Measurements from ENCODE around the gene DCC. TPM values are rescaled to one million over a fixed set of nuclear protein-coding genes. Genes with fewer than 3 reads are reported as not detected.

DCC gene
- total RNA-seq, result 1 to 10 TPM in 1 of 4 donors, under 1 TPM in 1, not detected in 2; 0.27 to 2.5 TPM

- Histone ChIP-seq H3K27ac (no peak within 1 kb of the TSS), H3K9me3 (no peaks in the 10 kb centered on the region), H3K27me3 (peaks cover 53% of the 10 kb centered on the region), H3K4me3 (peak within 1 kb of the TSS in 3 of 4 donors; percentile 13 to 27 (median 18)), H3K36me3 (no peaks in the 10 kb centered on the region), H3K4me1 (peaks cover 0 to 3% (median 0%) of the 10 kb centered on the region in 4 donors)
- DNase-seq, result peak; percentile 34
- intact Hi-C loops (cut with DNase I; ENCODE audit: low total_unique reads) (no loop called here), in situ Hi-C loops (cut with MboI; ENCODE audit: low pct_ligation_motif_present in 1 of 4, low pct_unique_long_range_greater_than_20kb in 1 of 4, low sequenced_read_pairs in 3 of 4) (loop anchor here in 1 of 4 donors (25.0 kb wide), 1 partner anchor 572 kb away; no protein-coding TSS in a partner anchor)
- TF ChIP-seq EP300 (IDR thresholded peaks at IDR 0.05; ENCODE audit: low read depth) (no peak), POLR2AphosphoS5 (IDR thresholded peaks at IDR 0.05) (no peak), CTCF (IDR thresholded peaks at IDR 0.05) (peak in 4 of 5 experiments; percentile 17 to 33 (median 26))
- WGBS, 2 donors (ENCODE audit: low coverage in 1 of 2), result 3 to 9% methylated on average over 16 to 27 of the region's 27 CpGs
Observed at GRCh38 chr18:52339891-52340371, at the start of gene DCC. TSS of gene DCC (plus strand) at chr18:52340197. CDS start at chr18:52340788, 591 bp downstream.

GRCh38 chr18:52310651-52311050 lies 29.3 kb upstream of the DCC start:
- Histone ChIP-seq H3K36me3 (no peaks in the 10 kb centered on the region), H3K9me3 (no peaks in the 10 kb centered on the region), H3K4me1 (no peaks in the 10 kb centered on the region), H3K4me3 (no peak overlapping the region), H3K27ac (no peak overlapping the region), H3K27me3 (no peaks in the 10 kb centered on the region)
- TF ChIP-seq POLR2A (IDR thresholded peaks at IDR 0.05), result no peak
- no peak for TF ChIP-seq EP300 (IDR thresholded peaks at IDR 0.05; ENCODE audit: low read depth)
- TF ChIP-seq POLR2AphosphoS5 (IDR thresholded peaks at IDR 0.05), result no peak
- no peak for TF ChIP-seq CTCF (IDR thresholded peaks at IDR 0.05)
- no peak for DNase-seq
- intact Hi-C loops (cut with DNase I; ENCODE audit: low total_unique reads), result no loop called here
- in situ Hi-C loops (cut with MboI; ENCODE audit: low pct_ligation_motif_present in 1 of 4, low pct_unique_long_range_greater_than_20kb in 1 of 4, low sequenced_read_pairs in 3 of 4), result no loop called here
- 62 to 69% methylated on average over 2 of the region's 2 CpGs for WGBS, 2 donors (ENCODE audit: low coverage in 1 of 2)

GRCh38 chr18:52311331-52311730 lies 28.7 kb upstream of the DCC start:
- in situ Hi-C loops (cut with MboI; ENCODE audit: low pct_ligation_motif_present in 1 of 4, low pct_unique_long_range_greater_than_20kb in 1 of 4, low sequenced_read_pairs in 3 of 4), result no loop called here
- H3K4me1 ChIP-seq, result no peaks in the 10 kb centered on the region
- intact Hi-C loops (cut with DNase I; ENCODE audit: low total_unique reads), result no loop called here
- no peaks in the 10 kb centered on the region for H3K27me3 ChIP-seq
- no peak overlapping the region for H3K4me3 ChIP-seq
- DNase-seq, result no peak
- H3K9me3 ChIP-seq, result no peaks in the 10 kb centered on the region
- H3K36me3 ChIP-seq, result no peaks in the 10 kb centered on the region
- 67 to 76% methylated on average over 1 to 2 of the region's 2 CpGs for WGBS, 2 donors (ENCODE audit: low coverage in 1 of 2)
- no peak overlapping the region for H3K27ac ChIP-seq
- TF ChIP-seq POLR2AphosphoS5 (IDR thresholded peaks at IDR 0.05), result no peak
- TF ChIP-seq CTCF (IDR thresholded peaks at IDR 0.05), result no peak
- no peak for TF ChIP-seq EP300 (IDR thresholded peaks at IDR 0.05; ENCODE audit: low read depth)
- no peak for TF ChIP-seq POLR2A (IDR thresholded peaks at IDR 0.05)

GRCh38 chr18:52312346-52312745 lies 27.7 kb upstream of the DCC start:
- Histone ChIP-seq H3K4me1 (no peaks in the 10 kb centered on the region), H3K27me3 (no peaks in the 10 kb centered on the region), H3K27ac (no peak overlapping the region), H3K9me3 (no peaks in the 10 kb centered on the region), H3K36me3 (no peaks in the 10 kb centered on the region), H3K4me3 (no peak overlapping the region)
- TF ChIP-seq POLR2AphosphoS5 (IDR thresholded peaks at IDR 0.05), result no peak
- intact Hi-C loops (cut with DNase I; ENCODE audit: low total_unique reads) (no loop called here), in situ Hi-C loops (cut with MboI; ENCODE audit: low pct_ligation_motif_present in 1 of 4, low pct_unique_long_range_greater_than_20kb in 1 of 4, low sequenced_read_pairs in 3 of 4) (no loop called here)
- DNase-seq, result no peak

GRCh38 chr18:52313213-52313612 lies 26.8 kb upstream of the DCC start:
- Histone ChIP-seq H3K4me1 (no peaks in the 10 kb centered on the region), H3K36me3 (no peaks in the 10 kb centered on the region), H3K4me3 (no peak overlapping the region), H3K9me3 (no peaks in the 10 kb centered on the region), H3K27ac (no peak overlapping the region), H3K27me3 (no peaks in the 10 kb centered on the region)
- TF ChIP-seq POLR2A (IDR thresholded peaks at IDR 0.05), result no peak
- no peak for TF ChIP-seq CTCF (IDR thresholded peaks at IDR 0.05)
- no peak for TF ChIP-seq EP300 (IDR thresholded peaks at IDR 0.05; ENCODE audit: low read depth)
- no peak for TF ChIP-seq POLR2AphosphoS5 (IDR thresholded peaks at IDR 0.05)
- no peak for DNase-seq
- intact Hi-C loops (cut with DNase I; ENCODE audit: low total_unique reads) (no loop called here), in situ Hi-C loops (cut with MboI; ENCODE audit: low pct_ligation_motif_present in 1 of 4, low pct_unique_long_range_greater_than_20kb in 1 of 4, low sequenced_read_pairs in 3 of 4) (no loop called here)
- WGBS, 2 donors (ENCODE audit: low coverage in 1 of 2), result 40 to 42% methylated on average over 2 of the region's 2 CpGs

Measured in transverse colon (tissue), 4 donors.